Keratinocyte (primary cell): ENCODE data around the gene DNAH17. TPM values are rescaled to one million over a fixed set of nuclear protein-coding genes. Genes with fewer than 3 reads are reported as not detected.

Experiments used
- DNase-seq: peaks from one replicate; pipeline ENCODE4 v3.0.0-alpha.2; 2011; ENCODE audit warnings: low read depth, missing footprints, low spot score
- FAIRE-seq: peaks from 2 replicates; lab custom pipeline; 2011; peaks lifted over from hg19 to GRCh38; lab: Jason Lieb, UNC
- H2AFZ ChIP-seq: 2 replicates; pipeline ENCODE4 v1.6.0; 2012; ENCODE audit warnings: low read length, control low read depth, inconsistent platforms; ENCODE audit not compliant: control insufficient read depth
- H3K27ac ChIP-seq: 2 replicates; pipeline ENCODE4 v1.5.1; 2011; ENCODE audit warnings: low read length; ENCODE audit not compliant: control insufficient read depth, insufficient read depth
- H3K27me3 ChIP-seq: 3 replicates; pipeline ENCODE4 v1.6.0; 2011; ENCODE audit warnings: low read length; ENCODE audit not compliant: control insufficient read depth, insufficient read depth; ENCODE audit errors: extremely low read depth
- H3K36me3 ChIP-seq, 2 experiments: 2 replicates in 1 of 2; 3 replicates in 1 of 2; pipeline ENCODE4 v1.5.1; 2011; ENCODE audit warnings: low read length in 2 of 2, mild to moderate bottlenecking in 1 of 2; ENCODE audit not compliant: control insufficient read depth in 2 of 2, insufficient read depth in 2 of 2; ENCODE audit errors: extremely low read depth in 1 of 2
- H3K4me1 ChIP-seq: 3 replicates; pipeline ENCODE4 v1.5.1; 2011; ENCODE audit warnings: low read length; ENCODE audit not compliant: control insufficient read depth, insufficient read depth; ENCODE audit errors: extremely low read depth
- H3K4me2 ChIP-seq: 3 replicates; pipeline ENCODE4 v1.6.0; 2011; ENCODE audit warnings: low read depth, low read length; ENCODE audit not compliant: control insufficient read depth, insufficient read depth; ENCODE audit errors: extremely low read depth
- H3K4me3 ChIP-seq, 3 experiments: fragments of 200-600 bp in 1 of 3; sonication (generic) in 1 of 3; 2 replicates in 2 of 3; 3 replicates in 1 of 3; pipeline ENCODE4 v1.5.1; 2011 to 2016; ENCODE audit warnings: low read length in 3 of 3, mild to moderate bottlenecking in 3 of 3, control low read depth in 2 of 3, inconsistent platforms in 1 of 3, low read depth in 1 of 3, mixed read lengths in 1 of 3, mixed run types in 1 of 3, moderate library complexity in 1 of 3; ENCODE audit not compliant: control insufficient read depth in 2 of 3, insufficient read depth in 2 of 3; ENCODE audit errors: extremely low read depth in 1 of 3
- H3K79me2 ChIP-seq: 2 replicates; pipeline ENCODE4 v1.6.0; 2012; ENCODE audit warnings: low read length; ENCODE audit not compliant: control insufficient read depth, insufficient read depth
- H3K9ac ChIP-seq: 3 replicates; pipeline ENCODE4 v1.6.0; 2011; ENCODE audit warnings: low read length; ENCODE audit not compliant: control insufficient read depth, insufficient read depth; ENCODE audit errors: extremely low read depth
- H3K9me1 ChIP-seq: 3 replicates; pipeline ENCODE4 v1.6.0; 2011; ENCODE audit warnings: low read length; ENCODE audit not compliant: control insufficient read depth, insufficient read depth; ENCODE audit errors: extremely low read depth
- H3K9me3 ChIP-seq: 2 replicates; pipeline ENCODE4 v1.5.1; 2012; ENCODE audit warnings: low read depth, low read length; ENCODE audit not compliant: control insufficient read depth
- H4K20me1 ChIP-seq: 3 replicates; pipeline ENCODE4 v1.6.0; 2011; ENCODE audit warnings: low read length; ENCODE audit not compliant: control insufficient read depth, insufficient read depth; ENCODE audit errors: extremely low read depth
- EZH2 ChIP-seq: IDR thresholded peaks from one replicate; pipeline ENCODE4 v1.6.1; 2012; ENCODE audit warnings: inconsistent platforms, mild to moderate bottlenecking, low read length, moderate library complexity
- dilution Hi-C: fragments of 300-500 bp; cut with MboI; formaldehyde crosslinking; loops from one replicate; pipeline ENCODE4 v1.7.0; 2020; ENCODE audit warnings: low sequenced_read_pairs; ENCODE audit not compliant: extremely low pct_ligation_motif_present
- polyA plus RNA-seq, 5 experiments: library from polyadenylated mRNA; depleted of rRNA in 3 of 5; stranded (reverse) in 3 of 5; stranded (forward) in 1 of 5; unstranded in 1 of 5; fragments of >200 nt; gene quantifications; 1 replicate in 1 of 5; 2 replicates in 3 of 5; 3 replicates in 1 of 5; pipeline versions ENCODE4 v1.2.1 to v1.2.3, GENCODE V29; 2011 to 2012; ENCODE audit warnings: missing spikeins in 2 of 5, low read depth in 1 of 5, low replicate concordance in 1 of 5
- TF ChIP-seq, protein P1 (sequence below), 3 experiments: IDR thresholded peaks in 1 of 3; conservative IDR thresholded peaks in 1 of 3; optimal IDR thresholded peaks in 1 of 3; 2 replicates in 2 of 3; 3 replicates in 1 of 3; pipeline versions ENCODE3 to v1.5.1; 2011; ENCODE audit warnings: low read length in 3 of 3, mild to moderate bottlenecking in 3 of 3, moderate library complexity in 2 of 3, control low read depth in 1 of 3, inconsistent platforms in 1 of 3; ENCODE audit not compliant: insufficient read depth in 2 of 3; ENCODE audit errors: extremely low read depth in 1 of 3

Gene DNAH17
- polyA plus RNA-seq, 1 donor (not counting 4 experiments of a cell fraction or from before 2014, with no cell fraction given): 0.16 TPM

DNA sequence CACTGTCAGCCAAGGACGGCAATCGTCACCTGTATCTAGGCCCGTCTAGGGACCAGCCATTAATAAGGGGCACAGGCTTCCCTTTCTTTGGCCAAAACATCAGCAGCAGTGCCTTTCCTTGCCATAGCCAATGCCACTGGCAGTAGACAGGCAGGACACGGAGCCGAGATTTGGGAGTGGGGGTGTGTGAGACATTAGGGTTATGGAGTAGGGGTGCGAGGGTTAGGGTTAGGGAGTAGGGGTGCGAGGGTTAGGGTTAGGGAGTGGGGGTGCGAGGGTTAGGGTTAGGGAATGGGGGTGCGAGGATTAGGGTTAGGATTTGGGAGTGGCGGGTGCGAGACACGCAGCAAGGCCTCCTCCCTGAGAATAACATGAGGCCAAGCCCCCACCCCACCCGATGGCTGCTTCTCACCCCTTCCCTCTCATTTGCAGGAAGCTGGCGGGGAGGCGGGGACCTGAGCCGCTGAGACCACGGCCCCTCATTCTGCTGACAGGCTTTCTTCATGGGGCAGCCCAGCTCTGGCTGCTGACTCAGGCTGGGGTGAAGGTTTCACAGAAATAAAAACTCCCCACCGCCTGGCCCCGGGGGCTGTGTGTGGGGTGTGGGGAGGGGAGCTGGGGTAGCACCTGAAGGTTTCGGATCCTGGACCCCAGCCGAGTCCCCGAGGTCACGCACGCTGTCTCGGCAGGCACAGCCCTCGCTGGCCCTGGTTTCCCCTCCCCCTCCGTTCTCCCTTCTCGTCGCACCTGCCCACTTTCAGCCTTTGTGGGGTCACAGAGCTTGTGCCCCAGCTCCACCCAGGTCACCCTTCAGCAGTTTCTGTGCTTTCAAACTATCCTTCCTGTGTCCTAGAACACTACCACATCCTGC lies 104.9 kb downstream of the DNAH17 start:
- dilution Hi-C loops: no loop called here
- no peak overlapping the region for H3K27ac ChIP-seq
- FAIRE-seq (no peak), DNase-seq (no peak)
- H4K20me1 ChIP-seq: no peaks in the 10 kb centered on the region
- no peak overlapping the region for H3K4me3 ChIP-seq
- H3K4me2 ChIP-seq: no peak overlapping the region
- TF ChIP-seq EZH2: no peak
- TF ChIP-seq, protein P1, sequence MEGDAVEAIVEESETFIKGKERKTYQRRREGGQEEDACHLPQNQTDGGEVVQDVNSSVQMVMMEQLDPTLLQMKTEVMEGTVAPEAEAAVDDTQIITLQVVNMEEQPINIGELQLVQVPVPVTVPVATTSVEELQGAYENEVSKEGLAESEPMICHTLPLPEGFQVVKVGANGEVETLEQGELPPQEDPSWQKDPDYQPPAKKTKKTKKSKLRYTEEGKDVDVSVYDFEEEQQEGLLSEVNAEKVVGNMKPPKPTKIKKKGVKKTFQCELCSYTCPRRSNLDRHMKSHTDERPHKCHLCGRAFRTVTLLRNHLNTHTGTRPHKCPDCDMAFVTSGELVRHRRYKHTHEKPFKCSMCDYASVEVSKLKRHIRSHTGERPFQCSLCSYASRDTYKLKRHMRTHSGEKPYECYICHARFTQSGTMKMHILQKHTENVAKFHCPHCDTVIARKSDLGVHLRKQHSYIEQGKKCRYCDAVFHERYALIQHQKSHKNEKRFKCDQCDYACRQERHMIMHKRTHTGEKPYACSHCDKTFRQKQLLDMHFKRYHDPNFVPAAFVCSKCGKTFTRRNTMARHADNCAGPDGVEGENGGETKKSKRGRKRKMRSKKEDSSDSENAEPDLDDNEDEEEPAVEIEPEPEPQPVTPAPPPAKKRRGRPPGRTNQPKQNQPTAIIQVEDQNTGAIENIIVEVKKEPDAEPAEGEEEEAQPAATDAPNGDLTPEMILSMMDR (optimal IDR thresholded peaks at IDR 0.05 in 1 of 3, IDR thresholded peaks at IDR 0.05 in 1 of 3, conservative IDR thresholded peaks at IDR 0.05 in 1 of 3; ENCODE audit: extremely low read depth in 1 of 3, insufficient read depth in 2 of 3, low read length in 3 of 3): no peak
- H3K9ac ChIP-seq: no peak overlapping the region
- H3K79me2 ChIP-seq: no peaks in the 10 kb centered on the region
- H3K9me1 ChIP-seq: no peaks in the 10 kb centered on the region
- H2AFZ ChIP-seq: no peak overlapping the region
- H3K36me3 ChIP-seq: no peaks in the 10 kb centered on the region
- H3K27me3 ChIP-seq: peaks cover 7% of the 10 kb centered on the region
- no peaks in the 10 kb centered on the region for H3K9me3 ChIP-seq
- no peaks in the 10 kb centered on the region for H3K4me1 ChIP-seq

DNA sequence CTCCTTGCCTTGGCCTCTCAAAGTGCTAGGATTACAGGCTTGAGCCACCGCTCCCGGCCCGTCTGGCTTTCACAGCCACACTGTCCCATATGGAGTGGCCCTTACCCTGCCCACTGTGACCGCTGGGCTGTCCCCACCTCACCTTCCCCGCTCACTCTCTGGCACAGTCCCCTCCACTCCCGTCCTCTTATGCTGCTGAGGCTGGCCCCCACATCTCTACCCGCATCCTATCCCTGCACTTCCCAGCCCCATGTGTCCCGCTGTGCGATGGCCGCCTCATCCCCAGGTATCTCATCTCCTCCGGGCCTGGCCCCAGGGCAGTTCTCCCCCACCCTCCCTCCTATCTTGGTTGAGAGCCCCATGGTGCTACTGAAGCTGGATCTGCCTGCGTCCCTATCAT lies 105.6 kb downstream of the DNAH17 start:
- no peaks in the 10 kb centered on the region for H3K9me3 ChIP-seq
- H3K4me2 ChIP-seq: no peak overlapping the region
- H3K79me2 ChIP-seq: no peaks in the 10 kb centered on the region
- H2AFZ ChIP-seq: no peak overlapping the region
- dilution Hi-C loops: no loop called here
- no peaks in the 10 kb centered on the region for H3K4me1 ChIP-seq
- no peaks in the 10 kb centered on the region for H3K36me3 ChIP-seq
- FAIRE-seq (no peak), DNase-seq (no peak)
- H3K9ac ChIP-seq: no peak overlapping the region
- no peak overlapping the region for H3K4me3 ChIP-seq
- peaks cover 7% of the 10 kb centered on the region for H3K27me3 ChIP-seq
- no peaks in the 10 kb centered on the region for H3K9me1 ChIP-seq
- no peaks in the 10 kb centered on the region for H4K20me1 ChIP-seq
- H3K27ac ChIP-seq: no peak overlapping the region
- TF ChIP-seq, protein P1 (optimal IDR thresholded peaks at IDR 0.05 in 1 of 3, IDR thresholded peaks at IDR 0.05 in 1 of 3, conservative IDR thresholded peaks at IDR 0.05 in 1 of 3; ENCODE audit: extremely low read depth in 1 of 3, insufficient read depth in 2 of 3, low read length in 3 of 3): no peak
